T-helper 1 cell treated with Interleukin-12 subunit alpha and Interleukin-12 subunit beta and Interleukin-4 antibody, amounts not matched to agents 30 μg/mL and 1 μg/mL, for 36 hours (primary cell): ENCODE results near the gene PPFIA1.

ENCODE experiments used
- H3K27ac Mint-ChIP-seq: one replicate; pipeline ENCODE4 v1.8.0; 2021; ENCODE audit warnings: mild to moderate bottlenecking, mixed read lengths
- H3K27me3 Mint-ChIP-seq: one replicate; pipeline ENCODE4 v1.8.0; 2021; ENCODE audit warnings: low read depth, mixed read lengths
- H3K36me3 Mint-ChIP-seq: one replicate; pipeline ENCODE4 v1.8.0; 2021; ENCODE audit warnings: low read depth, mixed read lengths
- H3K4me1 Mint-ChIP-seq: one replicate; pipeline ENCODE4 v1.8.0; 2021; ENCODE audit warnings: low read depth, mixed read lengths
- H3K4me3 Mint-ChIP-seq: one replicate; pipeline ENCODE4 v1.8.0; 2021; ENCODE audit warnings: mild to moderate bottlenecking, moderate library complexity, mixed read lengths
- H3K9me3 Mint-ChIP-seq: one replicate; pipeline ENCODE4 v1.8.0; 2021; ENCODE audit warnings: mixed read lengths

The PPFIA1 gene

GRCh38 chr11:70298243-70298915, 27.9 kb downstream of the PPFIA1 start:
- no peaks in the 10 kb centered on the region for H3K4me1 Mint-ChIP-seq
- H3K27ac Mint-ChIP-seq = no peak overlapping the region
- H3K4me3 Mint-ChIP-seq = no peak overlapping the region
- H3K27me3 Mint-ChIP-seq = no peaks in the 10 kb centered on the region
- no peaks in the 10 kb centered on the region for H3K9me3 Mint-ChIP-seq
- peaks cover 17% of the 10 kb centered on the region for H3K36me3 Mint-ChIP-seq

- Mint-ChIP-seq H3K27me3 (no peaks in the 10 kb centered on the region), H3K4me1 (no peaks in the 10 kb centered on the region), H3K27ac (no peak overlapping the region), H3K4me3 (no peak overlapping the region), H3K9me3 (no peaks in the 10 kb centered on the region), H3K36me3 (peaks cover 12% of the 10 kb centered on the region)
Observed at GRCh38 chr11:70299636-70300035, 29.1 kb downstream of the PPFIA1 start.

GRCh38 chr11:70301191-70301590, 30.7 kb downstream of the PPFIA1 start:
- no peaks in the 10 kb centered on the region for H3K27me3 Mint-ChIP-seq
- H3K27ac Mint-ChIP-seq = no peak overlapping the region
- peaks cover 14% of the 10 kb centered on the region for H3K36me3 Mint-ChIP-seq
- H3K4me1 Mint-ChIP-seq = no peaks in the 10 kb centered on the region
- no peaks in the 10 kb centered on the region for H3K9me3 Mint-ChIP-seq
- no peak overlapping the region for H3K4me3 Mint-ChIP-seq

- no peak overlapping the region for H3K4me3 Mint-ChIP-seq
- peaks cover 2% of the 10 kb centered on the region for H3K4me1 Mint-ChIP-seq
- H3K27ac Mint-ChIP-seq = no peak overlapping the region
- H3K9me3 Mint-ChIP-seq = no peaks in the 10 kb centered on the region
- peaks cover 12% of the 10 kb centered on the region for H3K36me3 Mint-ChIP-seq
- H3K27me3 Mint-ChIP-seq = no peaks in the 10 kb centered on the region
Observed at GRCh38 chr11:70301721-70302418, 31.4 kb downstream of the PPFIA1 start.

- peaks cover 4% of the 10 kb centered on the region for H3K4me1 Mint-ChIP-seq
- H3K27ac Mint-ChIP-seq = no peak overlapping the region
- H3K9me3 Mint-ChIP-seq = no peaks in the 10 kb centered on the region
- H3K36me3 Mint-ChIP-seq = peaks cover 13% of the 10 kb centered on the region
- H3K27me3 Mint-ChIP-seq = no peaks in the 10 kb centered on the region
- H3K4me3 Mint-ChIP-seq = no peak overlapping the region
Observed at GRCh38 chr11:70302419-70302752, 31.9 kb downstream of the PPFIA1 start.

- peaks cover 4% of the 10 kb centered on the region for H3K4me1 Mint-ChIP-seq
- no peaks in the 10 kb centered on the region for H3K9me3 Mint-ChIP-seq
- no peak overlapping the region for H3K4me3 Mint-ChIP-seq
- H3K27ac Mint-ChIP-seq = no peak overlapping the region
- H3K27me3 Mint-ChIP-seq = no peaks in the 10 kb centered on the region
- H3K36me3 Mint-ChIP-seq = peaks cover 9% of the 10 kb centered on the region
Observed at GRCh38 chr11:70303070-70303469, 32.6 kb downstream of the PPFIA1 start.

- no peaks in the 10 kb centered on the region for H3K9me3 Mint-ChIP-seq
- no peak overlapping the region for H3K4me3 Mint-ChIP-seq
- peaks cover 4% of the 10 kb centered on the region for H3K4me1 Mint-ChIP-seq
- peaks cover 9% of the 10 kb centered on the region for H3K36me3 Mint-ChIP-seq
- no peak overlapping the region for H3K27ac Mint-ChIP-seq
- no peaks in the 10 kb centered on the region for H3K27me3 Mint-ChIP-seq
Observed at GRCh38 chr11:70304208-70304603, 33.7 kb downstream of the PPFIA1 start.

GRCh38 chr11:70305501-70305900, 35.0 kb downstream of the PPFIA1 start:
- Mint-ChIP-seq H3K9me3 (no peaks in the 10 kb centered on the region), H3K4me1 (peaks cover 4% of the 10 kb centered on the region), H3K4me3 (no peak overlapping the region), H3K27me3 (no peaks in the 10 kb centered on the region), H3K27ac (no peak overlapping the region), H3K36me3 (peaks cover 9% of the 10 kb centered on the region)

- Mint-ChIP-seq H3K9me3 (no peaks in the 10 kb centered on the region), H3K27ac (no peak overlapping the region), H3K4me1 (peaks cover 4% of the 10 kb centered on the region), H3K27me3 (no peaks in the 10 kb centered on the region), H3K4me3 (no peak overlapping the region), H3K36me3 (peaks cover 11% of the 10 kb centered on the region)
Observed at GRCh38 chr11:70306586-70307033, 36.1 kb downstream of the PPFIA1 start.

- Mint-ChIP-seq H3K27ac (no peak overlapping the region), H3K4me1 (peaks cover 4% of the 10 kb centered on the region), H3K4me3 (no peak overlapping the region), H3K27me3 (no peaks in the 10 kb centered on the region), H3K9me3 (no peaks in the 10 kb centered on the region), H3K36me3 (peaks cover 11% of the 10 kb centered on the region)
Observed at GRCh38 chr11:70307176-70307575, 36.7 kb downstream of the PPFIA1 start.

- H3K27me3 Mint-ChIP-seq = no peaks in the 10 kb centered on the region
- H3K9me3 Mint-ChIP-seq = no peaks in the 10 kb centered on the region
- H3K4me1 Mint-ChIP-seq = peaks cover 8% of the 10 kb centered on the region
- no peak overlapping the region for H3K4me3 Mint-ChIP-seq
- H3K36me3 Mint-ChIP-seq = peaks cover 14% of the 10 kb centered on the region
- no peak overlapping the region for H3K27ac Mint-ChIP-seq
Observed at GRCh38 chr11:70311616-70312015, 41.1 kb downstream of the PPFIA1 start.

- Mint-ChIP-seq H3K4me3 (no peak overlapping the region), H3K27me3 (no peaks in the 10 kb centered on the region), H3K27ac (no peak overlapping the region), H3K4me1 (peaks cover 4% of the 10 kb centered on the region), H3K36me3 (peaks cover 9% of the 10 kb centered on the region), H3K9me3 (no peaks in the 10 kb centered on the region)
Observed at GRCh38 chr11:70312401-70313357, 42.2 kb downstream of the PPFIA1 start.

- Mint-ChIP-seq H3K4me1 (peaks cover 4% of the 10 kb centered on the region), H3K36me3 (peaks cover 9% of the 10 kb centered on the region), H3K27me3 (no peaks in the 10 kb centered on the region), H3K9me3 (no peaks in the 10 kb centered on the region), H3K4me3 (no peak overlapping the region), H3K27ac (peak overlapping the region; percentile 12)
Observed at GRCh38 chr11:70313945-70314344, 43.5 kb downstream of the PPFIA1 start.

GRCh38 chr11:70314730-70315129, 44.2 kb downstream of the PPFIA1 start:
- no peaks in the 10 kb centered on the region for H3K9me3 Mint-ChIP-seq
- no peaks in the 10 kb centered on the region for H3K27me3 Mint-ChIP-seq
- H3K36me3 Mint-ChIP-seq = peaks cover 9% of the 10 kb centered on the region
- H3K4me1 Mint-ChIP-seq = peaks cover 4% of the 10 kb centered on the region
- no peak overlapping the region for H3K4me3 Mint-ChIP-seq
- no peak overlapping the region for H3K27ac Mint-ChIP-seq
